Dermis lymphatic vessel endothelial cell (primary cell): ENCODE results near the gene NELFCD. TPM values are rescaled to one million over a fixed set of nuclear protein-coding genes. Genes with fewer than 3 reads are reported as not detected.

Experiments used
- total RNA-seq: library from RNA; depleted of rRNA; stranded (reverse); fragments of >200 nt; gene quantifications from 2 replicates; pipeline ENCODE4 v1.2.1, GENCODE V29; 2014

NELFCD gene
- total RNA-seq, result 49.1 and 60.6 TPM in 2 replicates

GRCh38 chr20:58980711-58981627 lies at the start of gene NELFCD:
Gene NELFCD, plus strand, starts transcription at chr20:58981256. Its CDS starts 54 bp downstream, at chr20:58981310.

GRCh38 chr20:59006864-59007664 lies 26.0 kb downstream of the NELFCD start, which contains the start of gene CTSZ:
Gene CTSZ, minus strand, starts transcription at chr20:59007254. Its CDS starts 126 bp downstream, at chr20:59007128.

GRCh38 chr20:59019217-59019616 lies 38.2 kb downstream of the NELFCD start, which contains the start of gene TUBB1:
Gene TUBB1, plus strand, starts transcription at chr20:59019429. Its CDS starts 94 bp downstream, at chr20:59019523.

GRCh38 chr20:59032023-59032712 lies 51.1 kb downstream of the NELFCD start, which contains the start of gene ATP5F1E:
Gene ATP5F1E, minus strand, starts transcription at chr20:59032335. Its CDS starts 84 bp downstream, at chr20:59032251.

GRCh38 chr20:59042151-59042795 lies 61.2 kb downstream of the NELFCD start, which contains the start of gene PRELID3B:
Gene PRELID3B, minus strand, starts transcription at chr20:59042786. Its CDS starts 56 bp downstream, at chr20:59042730.

Other genes with a start within 250 kb of the NELFCD start
- 0.11 TPM in 1 of 2 replicates, not detected in the other for gene GNAS-AS1, start 130.4 kb upstream of the NELFCD start, total RNA-seq
- 312 TPM in 2 replicates for gene GNAS, start 128.5 kb upstream of the NELFCD start, total RNA-seq
- gene CTSZ, start 26.0 kb downstream of the NELFCD start, total RNA-seq, result 180 and 324 TPM in 2 replicates
- gene TUBB1, start 38.2 kb downstream of the NELFCD start, total RNA-seq, result not detected in 2 replicates
- gene ATP5F1E, start 51.1 kb downstream of the NELFCD start, total RNA-seq, result 65.2 and 77.9 TPM in 2 replicates
- 94.8 and 99.9 TPM in 2 replicates for gene PRELID3B, start 61.5 kb downstream of the NELFCD start, total RNA-seq
- gene ZNF831, start 182.6 kb downstream of the NELFCD start, total RNA-seq, result 0.17 and 0.22 TPM in 2 replicates